Sigmoid colon (tissue), 7 donors: ENCODE results near the gene INPP5F. TPM values are rescaled to one million over a fixed set of nuclear protein-coding genes. Genes with fewer than 3 reads are reported as not detected.

Source experiments
- DNase-seq: peaks from one replicate; pipeline ENCODE4 v3.0.0-alpha.2; 2019
- H3K27ac ChIP-seq, 4 donors: fragments of 200-600 bp; sonication (generic); one replicate each; pipeline ENCODE4 v1.5.1; 2016 to 2019; ENCODE audit warnings: mild to moderate bottlenecking in 1 of 4
- H3K27me3 ChIP-seq, 3 donors: fragments of 200-600 bp; sonication (generic); one replicate each; pipeline ENCODE4 v1.5.1; 2019; ENCODE audit warnings: mild to moderate bottlenecking in 1 of 3
- H3K36me3 ChIP-seq, 4 donors: fragments of 200-600 bp; sonication (generic); one replicate each; pipeline ENCODE4 v1.5.1; 2016 to 2019
- H3K4me1 ChIP-seq, 4 donors: fragments of 200-600 bp; sonication (generic); one replicate each; pipeline ENCODE4 v1.5.1; 2017 to 2019
- H3K4me3 ChIP-seq, 4 donors: fragments of 200-600 bp; sonication (generic); one replicate each; pipeline ENCODE4 v1.5.1; 2017 to 2019; ENCODE audit warnings: mild to moderate bottlenecking in 2 of 4, moderate library complexity in 1 of 4
- H3K9me3 ChIP-seq, 4 donors: fragments of 200-600 bp in 3 of 4; sonication (generic) in 3 of 4; one replicate each; pipeline versions ENCODE4 v1.5.1 to v1.6.1; 2013 to 2019
- EP300 ChIP-seq, 4 donors: sonication (generic); formaldehyde crosslinking; IDR thresholded peaks; one replicate each; pipeline ENCODE4 v1.6.1; 2017; ENCODE audit warnings: antibody characterized with exemption in 4 of 4
- POLR2A ChIP-seq, 2 donors: fragments of 450-650 bp; IDR thresholded peaks; one replicate each; pipeline ENCODE4 v1.6.1; 2016; ENCODE audit warnings: antibody characterized with exemption in 2 of 2, mild to moderate bottlenecking in 2 of 2, moderate library complexity in 2 of 2
- POLR2AphosphoS5 ChIP-seq, 4 donors: sonication (generic); formaldehyde crosslinking; IDR thresholded peaks; one replicate each; pipeline ENCODE4 v1.6.1; 2017; ENCODE audit warnings: antibody characterized with exemption in 4 of 4
- WGBS, 2 donors: extraction: QIAGEN DNeasy Blood & Tissue Kit; methylation state at CpG; one replicate each; pipeline ENCODE4 v1.1.7; 2013; 5-methylcytosine and 5-hydroxymethylcytosine counted together
- intact Hi-C: fragments of 100-400 bp; cut with DNase I; formaldehyde crosslinking; loops from one replicate; pipeline ENCODE4 v1.15.1; 2023
- polyA plus RNA-seq, 3 donors: library from polyadenylated mRNA; stranded (reverse); fragments of 200-250 nt; gene quantifications; one replicate each; pipeline ENCODE4 v1.2.3, GENCODE V29; 2013
- total RNA-seq, 4 donors: library from RNA; depleted of rRNA; stranded (reverse); fragments of >200 nt; gene quantifications; one replicate each; pipeline ENCODE4 v1.1.0, GENCODE V29; 2016
- TF ChIP-seq, protein P1 (sequence below), 4 experiments: fragments of 450-650 bp in 3 of 4; fragments of 200-600 bp in 1 of 4; IDR thresholded peaks; one replicate each; pipeline ENCODE4 v1.5.1; 2016 to 2019; ENCODE audit warnings: antibody characterized with exemption in 4 of 4, mild to moderate bottlenecking in 3 of 4, moderate library complexity in 2 of 4
- donor health status: healthy with polysubstance abuse.
- donor health status: Bipolar disorder and iron deficiency.
- donor health status: healthy.

The INPP5F gene
- total and polyA plus RNA-seq, 7 donors: 4.4 to 22.2 (median 16.0) TPM

DNA sequence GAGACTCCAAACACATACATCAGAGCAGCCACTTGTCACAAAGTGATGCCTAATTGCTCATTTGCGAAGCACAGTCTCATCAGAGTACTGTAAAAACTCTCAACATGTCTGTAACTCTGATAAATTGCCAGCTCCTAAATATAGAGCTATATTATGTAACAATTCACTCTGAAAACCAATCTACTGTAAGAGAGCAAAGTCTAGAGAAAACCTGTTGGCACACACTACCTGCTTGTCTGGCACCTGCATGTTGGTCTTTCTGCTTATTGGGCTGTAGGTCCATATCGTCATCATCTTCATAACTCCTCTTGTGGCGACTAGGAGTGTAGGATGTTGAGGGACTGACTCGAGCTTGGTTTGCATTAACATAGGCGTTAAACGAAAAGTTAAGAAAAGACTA lies 127.0 kb downstream of the INPP5F start:
- intact Hi-C loops: no loop called here

DNA sequence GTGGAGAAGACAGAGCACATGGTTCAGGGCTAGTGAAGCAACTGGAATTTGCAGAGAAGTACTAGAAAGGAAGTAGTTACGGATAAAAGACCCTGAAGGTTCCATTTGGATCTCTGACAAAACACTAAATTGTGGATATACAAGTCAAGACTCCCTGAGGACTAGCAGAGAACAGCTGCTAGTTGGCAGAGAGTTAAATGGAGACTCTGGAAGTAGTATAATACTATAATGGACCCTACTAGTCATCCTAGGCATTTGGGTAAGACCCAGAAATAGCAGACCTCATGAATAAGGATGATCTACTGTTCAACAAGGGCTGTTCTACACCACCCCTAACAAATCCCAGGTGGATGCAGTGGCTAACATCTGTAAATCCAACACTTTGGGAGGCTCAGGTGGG lies 127.7 kb downstream of the INPP5F start:
- Histone ChIP-seq H3K4me1 (peaks cover 0 to 28% (median 9%) of the 10 kb centered on the region in 4 donors), H3K27ac (no peak overlapping the region), H3K27me3 (no peaks in the 10 kb centered on the region), H3K9me3 (no peaks in the 10 kb centered on the region), H3K4me3 (no peak overlapping the region), H3K36me3 (peaks cover 0 to 78% (median 15%) of the 10 kb centered on the region in 4 donors)
- WGBS, 2 donors: 88 to 90% methylated on average over 1 of the region's 1 CpG
- TF ChIP-seq POLR2AphosphoS5 (IDR thresholded peaks at IDR 0.05) (no peak), POLR2A (IDR thresholded peaks at IDR 0.05) (no peak), EP300 (IDR thresholded peaks at IDR 0.05) (no peak)
- TF ChIP-seq, protein P1, sequence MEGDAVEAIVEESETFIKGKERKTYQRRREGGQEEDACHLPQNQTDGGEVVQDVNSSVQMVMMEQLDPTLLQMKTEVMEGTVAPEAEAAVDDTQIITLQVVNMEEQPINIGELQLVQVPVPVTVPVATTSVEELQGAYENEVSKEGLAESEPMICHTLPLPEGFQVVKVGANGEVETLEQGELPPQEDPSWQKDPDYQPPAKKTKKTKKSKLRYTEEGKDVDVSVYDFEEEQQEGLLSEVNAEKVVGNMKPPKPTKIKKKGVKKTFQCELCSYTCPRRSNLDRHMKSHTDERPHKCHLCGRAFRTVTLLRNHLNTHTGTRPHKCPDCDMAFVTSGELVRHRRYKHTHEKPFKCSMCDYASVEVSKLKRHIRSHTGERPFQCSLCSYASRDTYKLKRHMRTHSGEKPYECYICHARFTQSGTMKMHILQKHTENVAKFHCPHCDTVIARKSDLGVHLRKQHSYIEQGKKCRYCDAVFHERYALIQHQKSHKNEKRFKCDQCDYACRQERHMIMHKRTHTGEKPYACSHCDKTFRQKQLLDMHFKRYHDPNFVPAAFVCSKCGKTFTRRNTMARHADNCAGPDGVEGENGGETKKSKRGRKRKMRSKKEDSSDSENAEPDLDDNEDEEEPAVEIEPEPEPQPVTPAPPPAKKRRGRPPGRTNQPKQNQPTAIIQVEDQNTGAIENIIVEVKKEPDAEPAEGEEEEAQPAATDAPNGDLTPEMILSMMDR (IDR thresholded peaks at IDR 0.05): no peak
- intact Hi-C loops: no loop called here
- no peak for DNase-seq

More for the DNA sequence above, 127.0 kb downstream of the INPP5F start:
- Histone ChIP-seq H3K9me3 (no peaks in the 10 kb centered on the region), H3K27ac (no peak overlapping the region), H3K36me3 (peaks cover 0 to 82% (median 15%) of the 10 kb centered on the region in 4 donors), H3K4me1 (peaks cover 0 to 28% (median 9%) of the 10 kb centered on the region in 4 donors), H3K27me3 (no peaks in the 10 kb centered on the region), H3K4me3 (no peak overlapping the region)
- DNase-seq: no peak
- TF ChIP-seq POLR2A (IDR thresholded peaks at IDR 0.05): no peak
- TF ChIP-seq POLR2AphosphoS5 (IDR thresholded peaks at IDR 0.05): no peak
- TF ChIP-seq, protein P1 (IDR thresholded peaks at IDR 0.05): no peak
- TF ChIP-seq EP300 (IDR thresholded peaks at IDR 0.05): no peak
- 59 to 96% methylated on average over 6 of the region's 6 CpGs for WGBS, 2 donors

DNA sequence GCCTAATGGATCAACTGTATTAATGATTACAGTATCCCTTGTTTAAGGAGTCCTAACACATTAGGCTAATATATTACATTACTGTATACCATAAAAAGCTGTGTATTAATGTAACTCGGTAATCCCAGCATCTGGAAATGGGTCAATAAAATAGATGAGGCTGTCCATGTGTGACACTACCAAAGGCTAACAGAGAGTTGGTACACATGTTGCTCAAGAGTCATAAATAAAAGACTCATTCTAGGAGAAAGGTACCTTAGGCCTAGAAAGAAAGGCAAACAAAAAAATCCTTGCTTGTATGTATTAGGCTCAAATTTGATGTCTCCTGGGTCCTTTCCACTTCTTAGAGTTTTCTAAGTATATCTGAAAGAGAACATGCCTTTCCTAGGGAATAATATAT lies 132.2 kb downstream of the INPP5F start:
- H3K36me3 ChIP-seq: peaks cover 0 to 46% (median 4%) of the 10 kb centered on the region in 4 donors
- WGBS, 2 donors: 32 to 60% methylated on average over 1 of the region's 1 CpG

DNA sequence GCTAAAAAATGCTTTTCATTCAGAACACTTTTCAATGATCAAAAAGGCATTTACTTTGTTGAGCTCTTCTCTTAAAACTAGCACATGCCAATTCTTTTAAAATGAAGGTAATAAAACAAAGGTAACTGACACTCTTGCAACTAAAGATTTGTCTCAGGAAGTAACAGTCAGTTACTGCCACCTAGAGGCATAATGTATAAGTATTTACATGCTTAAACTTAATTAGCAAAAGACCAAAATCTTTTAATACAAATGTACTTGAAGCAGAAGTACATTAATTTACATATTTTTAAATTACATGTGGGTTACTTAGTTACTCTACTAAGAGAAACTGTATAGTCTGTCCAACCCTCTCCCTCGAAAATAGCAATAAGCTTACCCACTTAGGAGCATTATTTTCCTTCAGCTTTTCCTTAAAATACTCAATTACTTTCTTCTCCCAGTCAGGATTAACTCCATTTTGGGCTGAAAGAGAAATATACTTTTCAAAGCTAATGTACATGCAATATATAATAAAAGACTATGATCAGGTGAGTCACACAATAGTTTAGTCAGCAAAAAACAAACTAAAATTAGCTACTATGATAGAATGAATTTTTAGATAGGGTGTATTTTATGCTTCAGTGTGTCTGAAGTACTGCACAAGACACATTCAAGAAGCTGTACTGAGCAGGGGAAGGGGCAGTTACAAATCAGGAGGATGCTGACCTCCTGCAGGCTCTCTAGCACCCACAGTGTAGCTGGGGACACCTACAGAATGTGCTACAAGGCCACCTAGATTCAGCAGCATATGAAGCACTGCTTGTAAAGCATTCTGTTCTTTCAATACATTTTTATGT lies 133.8 kb downstream of the INPP5F start:
- H3K27me3 ChIP-seq: no peaks in the 10 kb centered on the region
- no peak for DNase-seq
- 64 to 76% methylated on average over 1 of the region's 1 CpG for WGBS, 2 donors
- H3K4me3 ChIP-seq: no peak overlapping the region
- no peak overlapping the region for H3K27ac ChIP-seq
- peaks cover 0 to 17% (median 10%) of the 10 kb centered on the region in 4 donors for H3K4me1 ChIP-seq
- intact Hi-C loops: loop anchor here (1.0 to 5.0 kb wide), 3 partner anchors 109 to 251 kb away; no protein-coding TSS in a partner anchor
- H3K36me3 ChIP-seq: peaks cover 0 to 33% (median 4%) of the 10 kb centered on the region in 4 donors
- H3K9me3 ChIP-seq: no peaks in the 10 kb centered on the region
- TF ChIP-seq, protein P1 (IDR thresholded peaks at IDR 0.05): peak in 3 of 4 experiments; percentile 36 to 65 (median 50)
- TF ChIP-seq POLR2AphosphoS5 (IDR thresholded peaks at IDR 0.05): no peak

More for the DNA sequence above, 132.2 kb downstream of the INPP5F start:
- intact Hi-C loops: loop anchor here (2.0 to 5.0 kb wide), 2 partner anchors 171 to 249 kb away; no protein-coding TSS in a partner anchor
- Histone ChIP-seq H3K9me3 (no peaks in the 10 kb centered on the region), H3K27me3 (no peaks in the 10 kb centered on the region), H3K4me1 (peaks cover 0 to 22% (median 10%) of the 10 kb centered on the region in 4 donors), H3K27ac (no peak overlapping the region), H3K4me3 (no peak overlapping the region)
- TF ChIP-seq EP300 (IDR thresholded peaks at IDR 0.05): no peak
- TF ChIP-seq, protein P1 (IDR thresholded peaks at IDR 0.05): no peak
- TF ChIP-seq POLR2A (IDR thresholded peaks at IDR 0.05): no peak
- TF ChIP-seq POLR2AphosphoS5 (IDR thresholded peaks at IDR 0.05): no peak
- DNase-seq: no peak
